Fibroblast of villous mesenchyme (primary cell): ENCODE measurements around the gene JAZF1. TPM values are rescaled to one million over a fixed set of nuclear protein-coding genes. Genes with fewer than 3 reads are reported as not detected.

ENCODE experiments used
- DNase-seq: peaks from one replicate; pipeline ENCODE4 v3.0.0-alpha.2; 2010; ENCODE audit warnings: low read depth
- H3K4me3 ChIP-seq: 2 replicates; pipeline ENCODE4 v1.5.1; 2011; ENCODE audit warnings: low read depth, mild to moderate bottlenecking, low read length
- CTCF ChIP-seq: IDR thresholded peaks from 2 replicates; pipeline ENCODE4 v1.5.1; 2012; ENCODE audit warnings: low read depth, mild to moderate bottlenecking, low read length; ENCODE audit not compliant: insufficient read depth
- total RNA-seq: library from RNA; depleted of rRNA; stranded (reverse); fragments of >200 nt; gene quantifications from 2 replicates; pipeline ENCODE4 v1.2.3, GENCODE V29; 2012

JAZF1 gene
- total RNA-seq, 1 donor: 38.4 TPM

DNA sequence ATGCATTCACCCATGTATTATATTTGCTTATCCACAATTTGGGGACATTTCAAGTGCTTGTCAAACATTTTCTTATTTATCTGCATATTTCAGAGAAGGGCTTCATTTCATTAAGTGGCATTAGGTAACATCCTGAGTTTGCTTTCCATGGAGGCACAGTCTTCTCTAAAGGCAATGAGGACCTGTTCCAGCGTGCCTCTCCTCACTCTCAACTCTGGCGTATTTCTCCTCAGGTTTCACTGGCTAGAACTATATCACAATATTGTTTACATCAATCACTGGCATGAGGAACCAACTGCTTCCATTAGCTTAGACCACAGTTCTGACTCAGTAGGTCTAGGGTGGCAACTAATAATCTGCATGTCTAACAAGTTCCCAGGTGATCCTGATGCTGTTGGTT is 263.5 kb downstream of the JAZF1 start:
- no peak for DNase-seq
- H3K4me3 ChIP-seq: no peak overlapping the region
- TF ChIP-seq CTCF: no peak

DNA sequence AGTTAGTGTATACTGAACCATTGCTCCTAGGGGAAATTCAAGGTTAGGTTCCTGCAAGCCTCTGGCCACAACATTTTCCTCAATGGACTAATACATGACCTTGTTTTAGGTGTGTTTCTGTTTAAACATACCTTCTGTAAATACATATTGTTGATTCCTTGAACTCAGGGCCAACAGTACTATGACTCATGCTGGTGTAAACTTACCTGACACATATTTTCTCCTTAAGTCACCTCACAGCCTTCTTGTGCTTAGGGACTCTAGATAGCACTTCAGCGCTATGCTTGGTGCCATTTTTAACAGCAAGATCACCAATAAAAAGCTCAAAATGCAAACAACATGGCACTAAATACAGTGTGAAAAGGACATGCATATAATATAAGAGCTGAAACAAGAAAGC is 264.2 kb downstream of the JAZF1 start:
- DNase-seq: no peak
- H3K4me3 ChIP-seq: no peak overlapping the region
- TF ChIP-seq CTCF: no peak

DNA sequence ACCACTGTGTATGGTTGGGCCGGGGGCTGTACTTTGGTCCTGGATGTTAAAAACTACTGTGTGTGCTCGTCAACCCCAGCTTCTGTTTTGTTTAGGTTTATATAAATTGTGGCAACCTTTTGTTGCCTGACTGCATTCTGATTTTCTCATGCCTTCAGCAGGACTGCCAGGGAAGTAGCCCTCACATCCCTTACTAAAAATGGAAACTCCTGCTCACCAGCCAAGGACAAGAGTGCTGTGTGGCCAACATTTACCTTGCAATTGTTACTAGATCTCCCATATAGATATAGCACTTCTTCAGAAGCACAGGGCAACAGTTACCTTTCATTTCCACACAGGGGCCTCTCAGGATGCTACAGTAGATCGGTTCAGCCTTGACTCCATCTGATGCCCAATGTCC is 266.2 kb downstream of the JAZF1 start:
- DNase-seq: no peak
- TF ChIP-seq CTCF: no peak
- no peak overlapping the region for H3K4me3 ChIP-seq

DNA sequence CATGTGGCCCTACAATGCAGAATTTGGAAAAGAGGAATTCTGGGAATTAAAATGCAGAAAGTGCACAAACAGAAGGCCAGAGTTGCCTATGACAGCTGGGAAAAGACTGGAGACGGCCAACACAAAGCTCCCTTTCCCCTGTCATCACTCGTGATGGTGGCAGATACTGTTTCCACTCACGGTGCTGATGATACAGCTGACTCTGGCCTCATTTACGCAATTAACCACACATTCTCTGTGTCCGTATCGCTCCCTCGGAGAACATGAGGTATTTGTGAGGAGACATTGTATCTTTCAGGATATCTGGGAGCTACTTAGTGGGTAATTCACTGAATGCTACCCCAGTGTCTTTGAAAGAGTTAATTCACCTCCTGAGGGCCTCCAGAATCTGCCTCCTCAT is 267.8 kb downstream of the JAZF1 start:
- H3K4me3 ChIP-seq: no peak overlapping the region
- TF ChIP-seq CTCF: no peak
- DNase-seq: no peak

DNA sequence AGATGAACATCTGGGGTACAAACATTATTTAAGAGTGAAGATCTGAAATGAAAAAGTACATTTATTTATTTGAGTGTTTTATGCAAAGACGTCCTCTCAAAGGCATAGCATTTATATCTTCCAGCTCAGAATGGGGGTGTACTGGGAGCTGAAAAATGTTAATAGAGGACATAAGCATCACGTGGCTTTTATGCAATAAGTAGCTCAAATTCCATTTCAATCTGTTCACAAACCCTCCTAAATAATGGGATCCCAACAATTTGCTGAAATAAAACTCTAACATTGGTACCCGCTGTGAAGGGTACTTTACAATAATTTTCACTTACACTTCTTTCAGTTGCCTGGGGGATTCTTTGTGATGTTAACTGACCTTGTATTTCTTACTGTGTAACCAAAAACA is 268.7 kb downstream of the JAZF1 start:
- DNase-seq: no peak
- TF ChIP-seq CTCF: no peak
- no peak overlapping the region for H3K4me3 ChIP-seq

GRCh38 chr7:27910326-27910725 is 270.3 kb downstream of the JAZF1 start:
- peak; percentile 35 for DNase-seq
- no peak overlapping the region for H3K4me3 ChIP-seq
- TF ChIP-seq CTCF: no peak

DNA sequence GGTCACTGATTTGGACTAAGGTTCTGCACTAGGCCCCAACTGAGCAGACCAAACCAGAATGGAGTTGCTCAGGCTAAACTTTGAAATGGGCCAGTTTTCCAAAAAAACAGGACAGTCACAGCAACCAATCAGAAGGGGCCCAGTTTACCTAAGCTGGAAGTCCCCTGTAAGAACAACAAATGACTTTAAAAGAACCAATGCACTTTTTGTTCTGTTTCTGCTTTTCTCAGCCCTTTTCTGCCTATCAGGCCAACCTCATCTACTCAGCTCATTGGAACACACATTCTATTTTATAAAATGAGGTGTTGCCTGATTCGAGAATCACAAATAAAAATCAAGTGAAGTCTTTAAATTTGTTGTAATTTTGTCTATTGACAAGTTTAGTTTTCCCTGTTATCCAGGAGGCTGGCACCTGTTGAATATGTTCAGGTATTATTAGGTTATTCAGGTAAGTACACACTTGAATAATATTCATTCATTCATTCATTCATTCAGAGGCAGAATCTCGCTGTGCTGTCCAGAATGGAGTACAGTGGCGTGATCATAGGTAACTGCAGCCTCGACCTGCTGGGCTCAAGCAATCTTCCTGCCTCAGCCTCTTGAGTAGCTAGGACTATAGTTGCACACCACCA is 271.9 kb downstream of the JAZF1 start:
- TF ChIP-seq CTCF: no peak
- no peak for DNase-seq
- no peak overlapping the region for H3K4me3 ChIP-seq
